GM19455 (cell line): ENCODE data around the gene SUGP1.
"Not testable (repeated sequence)": the region's sequence is repeated elsewhere in the genome, so short reads cannot be mapped to it uniquely, and the experiment has no call there.

Experiments
- ATAC-seq: cut with Tn5 transposase; IDR thresholded peaks from one replicate; pipeline ENCODE4 v1.9.1; 2021; ENCODE audit not compliant: unreplicated experiment

SUGP1 gene

DNA sequence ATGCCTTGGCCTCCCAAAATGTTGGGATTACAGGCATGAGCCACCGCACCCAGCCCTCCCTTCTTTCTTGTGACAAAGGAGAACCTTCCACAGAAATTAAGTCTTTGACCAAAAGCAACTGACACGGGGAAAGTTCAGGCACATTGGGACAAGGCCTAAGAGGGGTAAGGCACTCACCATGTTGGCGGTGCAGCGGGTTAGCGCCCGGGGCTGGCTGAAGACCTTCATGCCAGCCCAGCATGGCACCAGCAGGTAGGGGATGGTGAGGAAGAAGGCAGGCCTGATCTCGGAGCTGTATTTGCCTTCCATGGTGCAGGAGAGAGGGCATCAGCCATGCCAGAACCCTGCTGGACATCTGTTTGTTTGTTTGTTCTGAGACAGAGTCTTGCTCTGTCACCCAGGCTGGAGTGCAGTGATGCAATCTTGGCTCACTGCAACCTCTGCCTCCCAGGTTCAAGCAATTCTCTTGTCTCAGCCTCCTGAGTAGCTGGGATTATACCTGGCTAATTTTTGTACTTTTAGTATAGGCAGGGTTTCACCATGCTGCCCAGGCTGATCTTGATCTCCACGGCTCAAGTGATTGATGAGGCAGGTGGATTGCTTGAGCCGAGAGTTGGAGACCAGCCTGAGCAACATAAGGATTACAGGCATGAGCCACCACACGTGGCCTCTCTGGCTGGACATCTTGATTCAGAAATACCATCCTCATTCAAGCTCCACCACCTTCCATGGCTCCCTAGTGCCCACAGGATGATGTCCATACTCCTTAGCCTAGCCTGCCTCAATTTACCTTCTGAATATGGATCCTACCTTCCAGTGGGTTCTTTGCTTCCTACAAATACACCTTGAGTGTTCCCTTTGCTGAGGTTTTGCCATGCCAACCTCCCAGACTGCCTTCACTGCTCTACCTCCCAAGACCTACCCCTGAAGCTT is 51.6 kb downstream of the SUGP1 start:
- ATAC-seq: no peak

DNA sequence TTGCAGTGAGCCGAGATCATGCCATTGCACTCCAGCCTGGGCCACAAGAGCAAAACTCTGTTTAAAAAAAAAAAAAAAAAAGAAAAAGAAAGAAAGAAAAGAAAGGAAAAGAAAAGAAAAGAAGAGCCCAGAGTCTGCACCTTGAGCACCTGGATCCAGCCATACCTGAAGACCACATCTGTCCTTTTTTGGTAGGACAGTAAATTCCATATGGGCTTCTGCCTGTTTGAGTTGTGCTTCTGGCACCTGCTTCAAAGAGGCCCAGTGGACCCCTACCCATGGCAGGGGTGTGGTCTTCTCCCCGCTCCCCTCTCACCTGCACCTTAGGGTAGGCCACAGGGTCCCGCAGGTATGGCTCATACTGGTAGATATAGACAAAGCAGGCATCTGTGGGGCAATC is 53.0 kb downstream of the SUGP1 start:
- no peak for ATAC-seq

DNA sequence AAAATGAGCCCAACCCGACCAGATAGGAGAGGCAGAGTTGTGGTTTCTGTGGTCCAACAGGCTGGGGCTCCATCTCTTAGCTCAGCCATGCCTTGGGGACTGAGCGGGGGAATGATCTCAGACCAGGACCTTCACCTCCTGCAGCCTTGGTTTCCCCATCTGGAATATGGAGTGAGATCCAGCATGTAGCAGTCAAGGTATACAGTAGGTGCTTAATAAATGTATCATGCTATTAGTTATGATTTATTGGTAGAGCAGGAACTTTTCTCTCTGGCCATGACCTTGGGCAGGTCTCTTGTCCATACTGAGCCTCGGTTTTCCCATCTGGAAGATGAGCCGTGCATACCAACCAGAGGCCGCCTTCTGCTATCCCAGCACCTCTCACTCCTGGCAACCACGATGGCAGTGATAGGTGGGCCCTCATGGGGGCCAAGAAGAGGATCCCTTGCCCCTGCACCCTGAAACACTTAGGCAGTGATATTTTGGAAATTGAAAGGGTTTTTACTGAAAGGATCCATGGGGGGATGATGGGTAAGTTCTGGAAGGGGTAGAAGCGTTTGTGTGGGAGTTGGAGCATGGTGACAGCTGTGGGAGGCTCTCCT is 56.3 kb downstream of the SUGP1 start:
- no peak for ATAC-seq

DNA sequence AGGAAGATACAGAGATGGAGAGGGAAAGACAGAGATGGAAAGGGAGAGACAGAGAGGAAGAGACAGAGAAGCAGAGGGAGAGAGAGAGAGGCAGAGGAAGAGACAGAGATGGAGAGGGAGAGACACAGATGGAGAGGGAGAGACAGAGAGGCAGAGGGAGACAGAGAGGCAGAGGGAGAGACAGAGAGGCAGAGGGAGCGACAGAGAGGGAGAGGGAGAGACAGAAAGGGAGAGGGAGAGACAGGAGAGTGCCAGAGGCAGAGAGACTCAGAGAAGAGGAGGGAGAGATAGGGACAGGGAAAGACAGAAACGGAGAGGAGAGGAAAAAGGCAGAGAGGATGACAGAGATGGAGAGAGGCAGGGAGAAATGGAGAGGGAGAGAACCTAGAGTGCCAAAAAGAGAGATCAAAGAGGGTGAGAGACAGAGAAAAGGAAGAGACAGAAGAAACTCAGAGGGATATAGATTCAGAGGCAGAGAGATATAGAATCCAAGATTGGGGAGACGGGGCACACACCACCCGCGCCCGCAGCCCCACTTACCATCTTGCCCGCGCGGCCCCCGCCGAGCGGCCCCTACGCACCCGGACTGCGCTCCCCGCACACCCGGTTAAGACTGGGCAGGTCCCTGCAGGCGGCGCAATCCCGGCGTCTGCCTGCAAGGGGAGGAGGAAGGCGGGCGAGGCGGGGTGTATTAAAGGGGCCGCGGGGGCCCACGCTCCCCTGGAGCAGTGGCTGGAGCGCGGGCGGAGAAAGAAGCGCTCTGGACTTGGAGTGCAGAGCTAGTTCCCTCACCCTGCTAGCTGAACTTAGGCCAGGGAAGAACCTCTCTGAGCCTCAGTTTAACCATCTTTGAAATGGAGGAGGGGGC is 57.9 kb downstream of the SUGP1 start:
- no peak for ATAC-seq

DNA sequence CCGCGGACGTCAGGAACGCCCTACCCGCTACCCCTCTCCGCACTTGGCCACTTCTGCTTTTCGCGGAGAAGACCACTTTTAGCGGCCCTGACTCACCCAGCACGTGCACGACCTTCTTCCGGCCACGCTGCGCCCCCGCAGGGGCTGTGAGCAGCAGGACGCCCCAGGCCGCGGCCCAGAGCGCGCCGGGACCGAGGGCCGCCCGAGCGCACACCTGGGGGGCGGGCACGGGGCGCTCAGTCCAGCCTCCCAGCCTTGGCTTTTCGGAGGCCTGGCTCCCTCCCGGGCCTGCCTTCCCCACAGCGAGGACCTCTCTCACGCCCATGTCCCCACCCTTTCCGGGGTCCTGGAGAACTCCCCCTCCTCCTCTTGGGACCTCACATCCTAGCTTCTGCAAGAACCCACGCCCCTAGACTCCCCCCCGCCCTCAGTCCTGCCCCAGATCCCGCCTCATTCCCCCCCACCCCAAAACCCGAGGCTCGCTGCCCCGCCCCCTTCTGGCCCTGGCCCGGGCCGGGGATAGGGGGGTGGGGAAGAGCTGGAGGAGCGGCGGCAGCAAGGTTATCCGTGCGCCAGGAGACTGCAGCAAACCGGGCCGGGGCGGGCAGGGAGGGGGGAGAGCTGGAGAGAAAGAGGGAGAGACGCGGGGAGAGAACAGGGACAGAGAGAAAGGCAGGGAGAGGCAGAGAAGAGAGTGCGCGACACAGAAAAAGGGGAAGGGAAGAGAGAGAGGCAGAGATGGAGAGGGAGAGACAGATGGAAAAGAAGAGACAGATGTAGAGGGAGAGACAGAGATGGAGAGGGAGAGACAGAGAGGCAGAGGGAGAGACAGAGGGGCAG is 58.7 kb downstream of the SUGP1 start:
- no peak for ATAC-seq

DNA sequence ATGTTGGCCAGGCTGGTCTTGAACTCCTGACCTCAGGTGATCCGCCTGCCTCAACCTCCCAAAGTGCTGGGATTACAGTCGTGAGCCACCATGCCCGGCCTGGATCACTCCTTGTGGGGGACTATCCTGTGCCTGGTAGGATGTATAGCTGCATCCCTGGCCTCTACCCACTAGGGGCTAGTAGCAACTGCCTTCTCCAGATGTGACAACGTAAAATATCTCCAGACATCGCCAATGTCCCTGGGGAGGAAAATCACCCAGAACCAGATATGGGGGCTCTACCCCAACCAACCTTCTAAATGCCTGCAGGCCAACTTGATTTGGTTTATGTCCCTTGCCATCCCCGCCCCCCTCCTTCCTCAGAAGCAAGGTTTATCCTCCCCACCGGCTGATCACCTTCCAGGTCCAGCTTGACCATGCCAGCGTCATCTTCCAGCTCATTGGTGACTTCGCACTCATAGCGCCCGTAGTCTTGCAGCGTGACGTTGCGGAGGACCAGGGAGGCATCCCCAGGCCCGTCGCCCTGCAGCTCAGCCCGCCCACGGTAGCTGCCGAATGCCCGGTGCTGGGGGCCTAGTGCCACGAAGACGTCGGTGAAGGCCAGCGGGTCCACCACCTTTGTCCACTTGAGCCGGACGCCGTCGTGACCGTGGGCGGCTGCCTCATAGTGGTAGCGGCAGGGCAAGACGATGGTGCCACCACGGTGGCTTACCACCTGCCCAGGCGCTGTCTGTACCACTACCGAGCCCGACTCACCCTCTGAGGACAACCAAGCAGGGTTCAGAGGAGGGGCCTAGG is 59.7 kb downstream of the SUGP1 start:
- ATAC-seq: no peak

DNA sequence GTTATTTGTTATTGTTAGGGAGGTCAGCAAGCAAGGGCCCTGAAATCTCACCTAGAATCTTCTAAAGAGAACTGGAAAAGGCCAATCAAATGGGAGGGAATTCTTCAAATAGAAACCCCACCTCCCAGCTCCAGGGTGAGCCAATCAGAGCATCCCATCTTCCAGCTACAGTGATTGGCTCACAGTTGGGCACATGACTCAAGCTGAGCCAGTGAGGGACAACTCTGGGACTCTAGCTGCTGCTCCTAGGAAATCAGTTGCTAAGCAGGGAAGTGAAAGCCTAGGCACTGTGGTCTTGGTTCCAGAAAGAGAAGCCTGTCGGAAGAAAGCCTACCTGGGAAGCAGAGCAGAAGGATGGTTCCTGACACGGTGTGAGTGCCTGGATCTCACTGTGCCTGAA is 60.6 kb downstream of the SUGP1 start:
- ATAC-seq: no peak

DNA sequence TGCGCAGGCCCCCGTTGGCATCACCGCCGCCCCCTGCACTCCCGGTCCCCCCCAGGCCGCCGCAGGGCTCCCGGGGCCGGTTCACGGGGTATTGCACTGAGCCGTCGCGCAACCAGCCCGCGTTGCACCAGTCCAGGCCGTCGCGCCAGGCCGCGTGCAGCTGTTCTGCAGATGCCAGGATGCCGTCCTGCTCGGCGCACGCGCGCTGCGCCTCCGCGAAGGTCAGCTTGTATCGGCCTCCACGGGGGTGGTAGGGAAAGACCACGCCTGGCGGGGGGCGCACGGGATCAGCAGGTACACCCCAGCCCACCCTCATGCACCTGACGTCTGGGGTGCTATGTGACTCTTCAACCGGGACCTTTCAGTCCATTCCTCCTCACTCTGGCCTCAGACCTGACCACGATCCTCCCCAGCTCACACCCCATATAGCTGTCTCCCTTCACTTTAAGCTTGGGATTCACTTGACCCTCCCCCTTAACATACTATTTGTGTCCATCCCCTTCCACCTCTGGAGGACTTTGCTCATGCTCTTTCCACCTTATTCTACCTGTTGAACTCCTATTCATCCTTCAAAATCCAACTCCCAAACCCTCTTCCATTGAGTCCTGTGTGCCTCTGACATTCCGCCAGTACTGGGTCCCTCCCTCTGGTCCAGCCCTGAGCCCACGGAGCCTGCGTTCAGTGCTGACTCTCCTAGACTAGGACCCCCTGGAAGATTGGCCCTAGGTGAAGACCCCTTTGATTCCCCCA is 61.5 kb downstream of the SUGP1 start:
- no peak for ATAC-seq

DNA sequence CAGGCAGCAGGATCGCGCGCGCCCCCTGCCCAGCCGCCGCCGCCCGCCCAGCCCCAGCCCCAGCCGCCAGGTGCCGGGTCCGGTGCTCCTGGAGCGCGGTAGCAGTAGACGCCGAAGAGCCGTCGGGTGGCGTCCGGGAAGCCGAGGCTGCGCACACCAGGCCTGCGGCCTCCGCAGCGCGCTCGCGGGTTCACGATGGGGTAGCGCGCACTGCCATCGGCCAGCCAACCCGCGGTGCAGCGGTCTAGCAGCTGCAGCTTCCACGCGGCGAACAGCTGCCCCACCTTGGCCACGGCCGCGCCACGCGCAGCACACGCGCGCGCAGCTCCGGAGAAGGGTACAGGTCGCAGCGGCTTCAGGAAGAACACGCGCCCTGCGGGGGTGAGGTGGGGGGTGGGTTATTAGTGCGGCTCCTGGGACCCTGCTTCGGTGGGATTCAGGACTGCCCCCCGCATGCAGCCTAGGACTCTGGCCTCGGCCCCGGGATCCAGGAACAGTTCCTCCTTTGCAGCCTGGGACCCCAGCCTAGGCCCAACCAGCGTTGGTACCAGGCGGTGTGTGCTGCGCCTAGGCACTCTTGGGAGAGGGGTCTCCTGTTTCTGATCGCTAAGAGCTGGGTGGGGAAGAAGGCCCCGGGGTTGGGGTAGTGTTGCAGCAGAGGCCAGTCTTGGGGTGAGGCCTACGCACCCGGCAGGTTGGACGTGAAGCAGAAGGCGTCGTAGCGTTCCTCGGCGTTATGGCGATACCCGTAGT is 62.3 kb downstream of the SUGP1 start:
- no peak for ATAC-seq

DNA sequence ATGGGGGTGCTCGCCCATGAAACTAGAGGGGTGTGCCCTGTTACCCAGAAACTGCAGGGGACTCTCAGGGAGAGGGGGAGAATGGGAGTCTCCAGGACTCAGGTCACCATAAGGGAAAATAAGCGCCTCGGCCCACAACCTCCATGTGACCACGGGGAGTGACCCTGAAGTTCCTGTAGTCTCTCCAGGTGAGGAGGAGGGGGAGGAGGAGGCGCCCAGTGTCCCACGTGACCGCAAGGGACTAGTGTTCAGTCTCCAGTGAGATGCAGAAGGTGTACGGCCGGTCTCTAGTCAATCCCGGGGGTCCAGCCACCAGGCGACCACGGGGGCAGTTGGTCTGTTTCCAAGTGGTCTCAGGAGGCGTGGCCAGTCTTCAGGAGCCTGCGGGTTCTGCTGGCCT is 63.2 kb downstream of the SUGP1 start:
- ATAC-seq: no peak

DNA sequence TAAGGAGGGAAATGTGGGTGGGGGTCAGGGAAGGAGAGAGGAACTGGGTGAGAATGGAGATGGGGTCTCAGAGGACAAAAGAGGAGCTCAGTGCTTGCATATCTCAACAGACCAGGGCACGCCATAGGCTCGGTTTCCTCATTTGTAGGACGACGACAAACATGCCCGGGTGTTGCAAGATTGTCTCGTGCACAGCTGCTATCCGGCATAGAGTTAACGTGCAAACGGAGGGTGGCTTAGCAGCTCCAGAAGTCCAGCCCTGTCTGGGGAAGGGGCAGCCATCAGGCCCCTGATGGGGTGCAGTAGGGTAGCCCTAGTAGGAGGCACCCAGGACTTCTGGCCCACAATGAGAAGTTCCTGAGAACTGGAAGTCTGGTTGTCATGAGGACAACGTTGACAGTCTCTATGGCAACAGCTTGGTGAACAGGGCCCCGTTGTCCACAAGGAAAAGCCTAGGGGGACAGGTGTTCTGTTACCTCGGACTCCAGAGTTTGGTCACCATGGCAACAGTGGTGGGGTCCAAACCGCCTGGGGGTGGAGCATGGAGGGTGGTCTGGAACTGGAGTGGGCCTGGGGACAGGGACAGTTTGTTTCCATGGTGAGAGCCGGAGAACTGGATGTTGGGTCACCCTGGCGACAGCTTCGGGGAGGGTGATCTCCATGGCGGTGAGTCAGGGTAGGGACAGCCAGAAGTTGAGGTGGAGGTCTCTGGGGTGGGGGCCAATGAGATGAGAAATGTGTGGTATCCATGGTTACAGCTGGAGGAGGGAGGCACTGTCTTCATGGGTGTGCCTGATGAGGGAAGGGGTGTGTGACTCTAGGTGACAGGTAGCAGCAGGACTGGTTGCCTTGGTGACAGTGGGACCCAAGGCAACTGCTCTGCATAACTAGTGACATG is 64.0 kb downstream of the SUGP1 start:
- ATAC-seq: no peak

DNA sequence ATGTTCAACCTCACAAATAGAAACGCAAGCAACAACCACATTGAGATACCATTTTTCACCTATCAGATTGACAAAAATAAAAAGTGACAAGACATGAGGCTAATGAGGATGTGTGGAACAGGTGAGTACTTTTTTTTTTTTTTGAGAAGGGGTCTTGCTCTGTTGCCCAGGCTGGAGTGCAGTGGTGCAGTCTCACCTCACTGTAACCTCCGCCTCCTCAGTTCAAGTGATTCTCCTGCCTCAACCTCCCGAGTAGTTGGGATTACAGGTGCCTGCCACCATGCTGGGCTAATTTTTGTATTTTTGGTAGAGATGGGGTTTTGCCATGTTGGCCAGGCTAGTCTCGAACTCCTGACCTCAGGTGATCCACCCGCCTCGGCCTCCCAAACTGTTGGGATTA is 66.9 kb downstream of the SUGP1 start:
- not testable (repeated sequence) for ATAC-seq

DNA sequence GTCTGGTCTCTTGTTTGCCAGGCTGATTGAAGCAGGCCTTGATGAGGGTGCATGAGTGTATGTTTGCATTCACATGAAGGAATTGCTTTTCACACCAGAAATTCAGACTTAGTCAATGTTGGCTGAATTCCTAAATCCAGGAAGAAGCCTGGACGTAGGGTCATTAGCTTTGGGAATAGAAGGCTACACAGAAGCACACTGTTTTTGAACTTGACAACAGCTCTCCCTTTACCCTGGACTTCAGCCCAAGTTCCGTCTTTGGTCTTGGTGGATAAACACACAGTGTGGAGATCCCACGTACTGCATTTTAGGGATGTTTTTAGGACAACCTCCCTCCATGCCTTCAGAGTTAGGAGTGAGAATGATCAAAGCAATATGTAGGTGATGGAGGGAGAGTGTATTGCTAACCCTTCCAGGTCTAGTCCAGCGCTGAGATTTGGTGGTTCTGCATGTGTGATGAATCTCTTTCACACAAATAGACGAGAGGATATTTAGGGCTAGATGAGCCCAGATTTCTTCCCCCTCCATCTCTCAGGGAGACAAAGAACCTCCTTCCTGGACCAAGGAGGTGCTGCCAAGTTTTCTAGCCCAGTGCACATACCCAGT is 70.0 kb downstream of the SUGP1 start:
- no peak for ATAC-seq

DNA sequence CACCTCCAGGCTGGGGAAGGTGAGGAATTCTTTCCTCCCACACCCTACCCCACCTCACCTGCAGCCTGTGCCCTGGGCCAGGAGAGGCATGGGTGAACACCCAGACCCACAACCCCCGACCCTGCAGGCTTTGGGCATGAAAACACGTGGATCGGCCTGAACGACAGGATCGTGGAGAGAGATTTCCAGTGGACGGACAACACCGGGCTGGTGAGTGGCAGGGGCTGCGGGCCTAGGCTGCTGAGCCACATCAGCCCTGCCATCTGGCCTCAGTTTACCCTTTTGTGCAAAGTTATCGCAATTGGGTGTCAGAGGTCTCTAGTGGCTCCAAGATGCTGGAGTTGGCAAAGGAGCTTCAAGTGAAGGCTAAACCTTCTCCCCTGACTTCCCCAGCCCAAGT is 79.8 kb downstream of the SUGP1 start:
- no peak for ATAC-seq

DNA sequence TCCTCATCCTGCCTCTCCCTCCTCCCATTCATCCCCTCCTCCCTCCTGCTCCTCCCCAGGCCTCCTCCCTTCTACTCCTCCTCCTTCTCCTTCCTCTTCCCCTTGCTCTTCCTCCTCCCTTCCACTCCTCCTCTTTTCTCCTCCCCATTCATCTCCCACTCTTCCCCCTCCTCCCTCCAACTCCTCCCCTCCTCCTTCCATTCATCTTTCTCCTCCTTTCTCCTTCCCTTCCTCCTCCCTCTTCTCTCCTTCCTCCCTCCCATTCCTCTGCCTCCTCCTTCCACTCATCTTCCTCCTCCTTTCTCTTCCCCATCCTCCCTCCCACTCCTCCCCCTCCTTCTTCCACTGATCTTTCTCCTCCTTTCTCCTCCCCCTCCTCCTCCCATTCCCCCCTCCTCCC is 80.6 kb downstream of the SUGP1 start:
- no peak for ATAC-seq

DNA sequence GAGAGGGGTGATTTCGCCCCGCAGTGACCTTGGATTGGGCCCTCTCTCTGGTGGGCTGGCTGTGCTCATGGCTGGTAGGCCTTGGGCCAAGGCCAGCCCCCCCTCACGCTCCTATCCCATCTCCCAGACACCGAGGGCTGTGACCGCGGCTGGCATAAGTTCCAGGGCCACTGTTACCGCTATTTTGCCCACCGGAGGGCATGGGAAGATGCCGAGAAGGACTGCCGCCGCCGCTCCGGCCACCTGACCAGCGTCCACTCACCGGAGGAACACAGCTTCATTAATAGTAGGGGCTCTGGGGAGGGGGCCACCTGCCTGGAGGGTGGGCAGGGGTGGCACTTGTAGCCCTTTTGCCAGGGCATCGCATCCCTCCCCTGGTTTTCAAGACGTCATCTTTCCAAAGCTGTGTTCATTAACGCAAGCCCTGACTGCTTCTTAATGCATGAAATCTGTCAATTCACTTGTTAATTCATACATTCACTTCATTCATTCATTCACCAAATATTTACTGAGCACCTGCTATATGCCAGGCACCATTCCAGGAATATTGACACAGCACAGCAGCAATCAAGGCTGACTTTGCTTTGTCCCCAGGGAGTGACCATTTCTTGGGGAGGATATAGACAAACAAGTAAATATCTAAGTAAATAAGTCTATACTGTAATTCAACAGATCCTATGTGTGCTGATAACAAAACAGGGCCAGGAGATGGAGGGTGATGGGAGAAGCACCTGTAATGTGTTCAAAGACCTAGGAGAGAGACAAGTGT is 82.0 kb downstream of the SUGP1 start:
- ATAC-seq: no peak
